PFSK-1 (cell line): ENCODE measurements around the gene POU3F2.

Experiments
- FOXP2 ChIP-seq: optimal IDR thresholded peaks from 2 replicates; pipeline ENCODE3; 2011; ENCODE audit warnings: borderline replicate concordance, control low read depth, inconsistent platforms; ENCODE audit not compliant: insufficient read depth; ENCODE audit errors: extremely low read length, extremely low read depth
- POLR2AphosphoS5 ChIP-seq: IDR thresholded peaks from 2 replicates; pipeline ENCODE4 v1.6.1; 2012; ENCODE audit warnings: low read depth, mild to moderate bottlenecking, control low read depth, low read length, moderate library complexity
- REST ChIP-seq, 2 experiments: IDR thresholded peaks; 2 replicates each; pipeline versions ENCODE4 v1.6.1 to v1.8.0; 2011 to 2012; ENCODE audit warnings: low read depth in 2 of 2, low read length in 2 of 2, control low read depth in 1 of 2, inconsistent platforms in 1 of 2, mild to moderate bottlenecking in 1 of 2, moderate library complexity in 1 of 2; ENCODE audit not compliant: insufficient read depth in 1 of 2
- SIN3A ChIP-seq: IDR thresholded peaks from 2 replicates; pipeline ENCODE4 v1.6.1; 2012; ENCODE audit warnings: mild to moderate bottlenecking, low read length, moderate library complexity, borderline replicate concordance; ENCODE audit not compliant: insufficient read depth
- TAF1 ChIP-seq: IDR thresholded peaks from 2 replicates; pipeline ENCODE4 v1.6.1; 2012; ENCODE audit warnings: low read length, control low read depth, borderline replicate concordance; ENCODE audit not compliant: insufficient read depth

Gene POU3F2

GRCh38 chr6:98840385-98840784 is 6.0 kb downstream of the POU3F2 start:
- TF ChIP-seq REST (IDR thresholded peaks at IDR 0.05; ENCODE audit: insufficient read depth in 1 of 2, low read depth in 2 of 2, low read length in 2 of 2) (no peak), TAF1 (no peak), SIN3A (no peak), FOXP2 (no peak), POLR2AphosphoS5 (no peak)

- TF ChIP-seq FOXP2 (no peak), TAF1 (no peak), POLR2AphosphoS5 (no peak), SIN3A (no peak), REST (IDR thresholded peaks at IDR 0.05; ENCODE audit: insufficient read depth in 1 of 2, low read depth in 2 of 2, low read length in 2 of 2) (no peak)
Observed at GRCh38 chr6:98840996-98841513, 6.7 kb downstream of the POU3F2 start.

- TF ChIP-seq SIN3A, result no peak
- TF ChIP-seq TAF1, result no peak
- TF ChIP-seq FOXP2, result no peak
- no peak for TF ChIP-seq REST (IDR thresholded peaks at IDR 0.05; ENCODE audit: insufficient read depth in 1 of 2, low read depth in 2 of 2, low read length in 2 of 2)
- TF ChIP-seq POLR2AphosphoS5, result no peak
Observed at GRCh38 chr6:98841621-98842341, 7.4 kb downstream of the POU3F2 start.

GRCh38 chr6:98842342-98843180 is 8.2 kb downstream of the POU3F2 start:
- TF ChIP-seq FOXP2, result no peak
- no peak for TF ChIP-seq TAF1
- no peak for TF ChIP-seq SIN3A
- no peak for TF ChIP-seq REST (IDR thresholded peaks at IDR 0.05; ENCODE audit: insufficient read depth in 1 of 2, low read depth in 2 of 2, low read length in 2 of 2)
- TF ChIP-seq POLR2AphosphoS5, result no peak
